HepG2 (cell line): Measurements from ENCODE around the gene PDE4D. TPM values are rescaled to one million over a fixed set of nuclear protein-coding genes. Genes with fewer than 3 reads are reported as not detected.

Experiments
- ATAC-seq: fragments of 200-7000 bp; cut with Tn5 transposase; 3 replicates; pipeline ENCODE4 v1.9.1; 2020; ENCODE audit warnings: mild to moderate bottlenecking, moderate library complexity
- BruUV-seq: library from RNA; stranded (reverse); fragments of 400-500 nt; replicated peaks from 2 replicates; lab custom pipeline; 2021; lab: Mats Ljungman, UMichigan
- CTCF ChIA-PET: fragments of 300-600 bp; formaldehyde crosslinking; extraction: SDS; loops from one replicate; lab custom pipeline; 2021; ENCODE audit warnings: low total read pairs, inconsistent platforms, low intra/inter-chr PET ratio; lab: Yijun Ruan, JAX
- POLR2A ChIA-PET: fragments of 350-600 bp; sonication (Branson Sonifier 250); formaldehyde crosslinking; loops from one replicate; lab custom pipeline; 2020; ENCODE audit warnings: antibody characterized with exemption, inconsistent platforms; lab: Yijun Ruan, JAX
- DNase-seq: peaks from one replicate; pipeline ENCODE4 v3.0.0-alpha.2; 2015; ENCODE audit warnings: low spot score
- FAIRE-seq: peaks from 3 replicates; lab custom pipeline; 2011; peaks lifted over from hg19 to GRCh38; lab: Jason Lieb, UNC
- H2AFZ ChIP-seq: one replicate; pipeline ENCODE4 v1.6.1; 2011; ENCODE audit warnings: low read length, inconsistent platforms
- H3K27ac ChIP-seq: fragments of 300-600 bp; 3 replicates; pipeline ENCODE4 v1.8.0; 2011; ENCODE audit warnings: mixed run types, mild to moderate bottlenecking, mixed read lengths, low read length, inconsistent platforms; ENCODE audit not compliant: insufficient read depth; ENCODE audit errors: extremely low read length
- H3K27me3 ChIP-seq, 2 experiments: fragments of 200-600 bp in 1 of 2; 2 replicates in 1 of 2; 3 replicates in 1 of 2; pipeline versions ENCODE4 v1.6.0 to v1.8.0; 2011; ENCODE audit warnings: low read length in 2 of 2, mild to moderate bottlenecking in 2 of 2, moderate library complexity in 2 of 2, inconsistent platforms in 1 of 2; ENCODE audit not compliant: insufficient read depth in 2 of 2, control insufficient read depth in 1 of 2
- H3K36me3 ChIP-seq, 2 experiments: fragments of 200-600 bp in 1 of 2; replicated peaks in 1 of 2; 2 replicates in 1 of 2; 3 replicates in 1 of 2; pipeline versions ENCODE4 v1.5.1 to v1.8.0; 2011; ENCODE audit warnings: low read length in 2 of 2, inconsistent platforms in 1 of 2; ENCODE audit not compliant: insufficient read depth in 2 of 2, control insufficient read depth in 1 of 2
- H3K4me1 ChIP-seq: 2 replicates; pipeline ENCODE4 v1.5.1; 2012; ENCODE audit warnings: low read length, inconsistent platforms; ENCODE audit not compliant: insufficient read depth
- H3K4me2 ChIP-seq: 2 replicates; pipeline ENCODE4 v1.6.0; 2011; ENCODE audit warnings: low read depth, low read length, inconsistent platforms
- H3K4me3 ChIP-seq, 3 experiments: fragments of 200-600 bp in 1 of 3; sonication (generic), shearing (Covaris generic) in 1 of 3; replicated peaks in 1 of 3; 2 replicates each; pipeline ENCODE4 v1.5.1; 2011 to 2016; ENCODE audit warnings: low read length in 3 of 3, inconsistent platforms in 2 of 3, low read depth in 2 of 3, mild to moderate bottlenecking in 2 of 3, control low read depth in 1 of 3, mixed read lengths in 1 of 3; ENCODE audit not compliant: insufficient read depth in 1 of 3
- H3K79me2 ChIP-seq: one replicate; pipeline ENCODE4 v1.6.1; 2011; ENCODE audit warnings: low read length, inconsistent platforms; ENCODE audit not compliant: insufficient read depth
- H3K9ac ChIP-seq: 2 replicates; pipeline ENCODE4 v1.6.0; 2011; ENCODE audit warnings: mild to moderate bottlenecking, low read depth, low read length, inconsistent platforms; ENCODE audit not compliant: insufficient read depth
- H3K9me3 ChIP-seq: 2 replicates; pipeline ENCODE4 v1.5.1; 2012; ENCODE audit warnings: mild to moderate bottlenecking, low read length
- H4K20me1 ChIP-seq: 2 replicates; pipeline ENCODE4 v1.6.0; 2011; ENCODE audit warnings: inconsistent platforms, mild to moderate bottlenecking, low read length, moderate library complexity; ENCODE audit not compliant: insufficient read depth
- ERF ChIP-seq: IDR thresholded peaks from 2 replicates; pipeline ENCODE4 v1.6.1; 2018; ENCODE audit warnings: missing biosample characterization, missing genetic modification reagents
- HDAC6 ChIP-seq: fragments of 200-600 bp; sonication (generic); IDR thresholded peaks from 2 replicates; pipeline ENCODE4 v1.7.0; 2017; ENCODE audit warnings: mild to moderate bottlenecking, antibody characterized with exemption, low read length, low read depth
- HNRNPH1 ChIP-seq: fragments of 200-400 bp; formaldehyde crosslinking; optimal IDR thresholded peaks from 2 replicates; pipeline ENCODE3; 2017; ENCODE audit warnings: mild to moderate bottlenecking, low read depth, low read length
- MED1 ChIP-seq: sonication (generic); formaldehyde crosslinking; IDR thresholded peaks from 2 replicates; pipeline ENCODE4 v1.4.0; 2020; ENCODE audit warnings: missing genetic modification reagents
- MED13 ChIP-seq: sonication (generic); formaldehyde crosslinking; IDR thresholded peaks from 2 replicates; pipeline ENCODE4 v1.5.0; 2020; ENCODE audit warnings: missing genetic modification reagents
- POGZ ChIP-seq: sonication (generic); formaldehyde crosslinking; IDR thresholded peaks from 2 replicates; pipeline ENCODE4 v1.4.0; 2020; ENCODE audit warnings: mild to moderate bottlenecking, missing genetic modification reagents
- SALL1 ChIP-seq: sonication (generic); formaldehyde crosslinking; IDR thresholded peaks from 2 replicates; pipeline ENCODE4 v1.8.0; 2022; ENCODE audit warnings: mild to moderate bottlenecking, missing genetic modification reagents
- SIX1 ChIP-seq: sonication (generic); formaldehyde crosslinking; IDR thresholded peaks from 2 replicates; pipeline ENCODE4 v1.4.0; 2020; ENCODE audit warnings: missing genetic modification reagents, borderline replicate concordance
- STAT6 ChIP-seq: sonication (generic); formaldehyde crosslinking; IDR thresholded peaks from 2 replicates; pipeline ENCODE4 v1.4.0; 2020; ENCODE audit warnings: missing genetic modification reagents, mild to moderate bottlenecking, borderline replicate concordance
- TP53 ChIP-seq: sonication (generic); formaldehyde crosslinking; conservative IDR thresholded peaks from 2 replicates; pipeline ENCODE4 v1.4.0; 2020; ENCODE audit warnings: missing genetic modification reagents
- ZBTB26 ChIP-seq: IDR thresholded peaks from 2 replicates; pipeline ENCODE4 v1.6.1; 2016; ENCODE audit warnings: missing compliant biosample characterization, missing genetic modification reagents, borderline replicate concordance
- ZBTB38 ChIP-seq: sonication (generic); formaldehyde crosslinking; IDR thresholded peaks from 2 replicates; pipeline ENCODE4 v1.5.1; 2020; ENCODE audit warnings: mild to moderate bottlenecking, missing genetic modification reagents
- ZFP1 ChIP-seq: IDR thresholded peaks from 2 replicates; pipeline ENCODE4 v1.6.1; 2016
- ZNF253 ChIP-seq: sonication (generic); formaldehyde crosslinking; IDR thresholded peaks from 2 replicates; pipeline ENCODE4 v1.8.0; 2022; ENCODE audit warnings: mild to moderate bottlenecking, missing genetic modification reagents, borderline replicate concordance
- ZNF275 ChIP-seq: sonication (generic); formaldehyde crosslinking; IDR thresholded peaks from 2 replicates; pipeline ENCODE4 v1.8.0; 2022; ENCODE audit warnings: missing genetic modification reagents, mild to moderate bottlenecking, inconsistent platforms, borderline replicate concordance
- ZNF3 ChIP-seq: IDR thresholded peaks from 2 replicates; pipeline ENCODE4 v1.7.0; 2017; ENCODE audit warnings: inconsistent platforms
- ZNF562 ChIP-seq: sonication (generic); formaldehyde crosslinking; IDR thresholded peaks from 2 replicates; pipeline ENCODE4 v1.8.0; 2022; ENCODE audit warnings: missing genetic modification reagents, borderline replicate concordance
- ZNF709 ChIP-seq: sonication (generic); formaldehyde crosslinking; IDR thresholded peaks from 2 replicates; pipeline ENCODE4 v1.5.0; 2020; ENCODE audit warnings: mild to moderate bottlenecking, missing genetic modification reagents
- ZNF816 ChIP-seq: sonication (generic); formaldehyde crosslinking; IDR thresholded peaks from 2 replicates; pipeline ENCODE4 v1.8.0; 2022; ENCODE audit warnings: missing genetic modification reagents, mild to moderate bottlenecking, borderline replicate concordance
- WGBS: methylation state at CpG from one replicate; pipeline ENCODE4 v1.1.6; 2017; ENCODE audit warnings: low lambda C conversion rate; 5-methylcytosine and 5-hydroxymethylcytosine counted together
- in situ Hi-C: cut with HindIII; loops from 2 replicates; pipeline ENCODE4 v1.10.0; 2017; ENCODE audit warnings: low pct_unique_long_range_greater_than_20kb; ENCODE audit not compliant: extremely low pct_ligation_motif_present
- intact Hi-C: fragments of 100-400 bp; cut with micrococcal nuclease; formaldehyde crosslinking; loops from one replicate; pipeline ENCODE4 v1.10.0; 2022; ENCODE audit not compliant: unreplicated experiment
- polyA plus RNA-seq, 8 experiments: library from polyadenylated mRNA; depleted of rRNA in 3 of 8; stranded (reverse) in 7 of 8; unstranded in 1 of 8; fragments of >200 nt; fragmentation: Illumina TruSeq in 4 of 8; extraction: Trizol in 4 of 8; gene quantifications; 2 replicates each; pipeline versions ENCODE4 v1.2.1 to v1.2.3, GENCODE V29; 2011 to 2016; ENCODE audit warnings: low read depth in 4 of 8, missing spikeins in 1 of 8, mixed read lengths in 1 of 8; ENCODE audit not compliant: insufficient read depth in 1 of 8
- total RNA-seq, 5 experiments: library from RNA; depleted of rRNA; stranded (reverse); fragments of >200 nt; fragmentation: Illumina TruSeq; extraction: Trizol; gene quantifications; 2 replicates each; pipeline ENCODE4 v1.2.3, GENCODE V29; 2016; ENCODE audit warnings: low read depth in 1 of 5

The PDE4D gene
- total and polyA plus RNA-seq, 2 of the 13 experiments (the other 11 are each of a cell fraction or from before 2014, with no cell fraction given), result 7.0 to 12.2 TPM

- intact Hi-C loops (no loop called here), in situ Hi-C loops (loop anchor here (25.0 kb wide), 1 partner anchor 162 kb away; no protein-coding TSS in a partner anchor)
- Histone ChIP-seq H3K79me2 (no peaks in the 10 kb centered on the region), H3K4me2 (no peak overlapping the region), H3K9ac (no peak overlapping the region), H3K36me3 (no peaks in the 10 kb centered on the region), H4K20me1 (no peaks in the 10 kb centered on the region), H3K27ac (no peak overlapping the region), H3K4me3 (no peak overlapping the region), H2AFZ (no peak overlapping the region), H3K27me3 (no peaks in the 10 kb centered on the region), H3K4me1 (no peaks in the 10 kb centered on the region), H3K9me3 (no peaks in the 10 kb centered on the region)
- DNase-seq (no peak), FAIRE-seq (no peak), ATAC-seq (no peak)
- 44% methylated on average over 1 of the region's 1 CpG for WGBS
- TF ChIP-seq MED1 (CRISPR knock-in tag) (no peak), ZNF253 (CRISPR knock-in tag) (no peak), ZBTB26 (CRISPR knock-in tag) (no peak), ZBTB38 (CRISPR knock-in tag) (no peak), SIX1 (no peak), MED13 (CRISPR knock-in tag) (no peak), POGZ (CRISPR knock-in tag) (no peak), HDAC6 (no peak), HNRNPH1 (no peak), STAT6 (CRISPR knock-in tag) (no peak), SALL1 (CRISPR knock-in tag) (no peak), ZNF3 (CRISPR knock-in tag) (no peak), ZNF275 (CRISPR knock-in tag) (no peak), ZNF816 (no peak), ERF (CRISPR knock-in tag) (no peak), ZNF709 (no peak), TP53 (CRISPR knock-in tag) (no peak), ZFP1 (CRISPR knock-in tag) (no peak), ZNF562 (no peak)
- no TSS peak for BruUV-seq
- ChIA-PET CTCF (no interaction called here), POLR2A (no interaction called here)
Observed at GRCh38 chr5:59500014-59500413, 393.5 kb downstream of the PDE4D start.
